Stomach (tissue), 9 donors: ENCODE data around the gene LIMA1. TPM values are rescaled to one million over a fixed set of nuclear protein-coding genes. Genes with fewer than 3 reads are reported as not detected.

Experiments
- DNase-seq, 2 donors: peaks; one replicate each; pipeline versions ENCODE4 v3.0.0 to v3.0.0-alpha.2; 2013 to 2019
- H3K27ac ChIP-seq, 5 donors: fragments of 200-600 bp in 4 of 5; sonication (generic) in 4 of 5; one replicate each; pipeline ENCODE4 v1.5.1; 2013 to 2019; ENCODE audit warnings: mild to moderate bottlenecking in 1 of 5, moderate library complexity in 1 of 5
- H3K27me3 ChIP-seq, 3 donors: fragments of 200-600 bp; sonication (generic); one replicate each; pipeline ENCODE4 v1.5.1; 2017 to 2019; ENCODE audit warnings: mixed run types in 1 of 3
- H3K36me3 ChIP-seq, 4 donors: fragments of 200-600 bp; sonication (generic); 1 replicate in 3 of 4; 2 replicates in 1 of 4; pipeline ENCODE4 v1.5.1; 2016 to 2019
- H3K4me1 ChIP-seq, 4 donors: fragments of 200-600 bp; sonication (generic); one replicate each; pipeline ENCODE4 v1.5.1; 2016 to 2019
- H3K4me3 ChIP-seq, 4 donors: fragments of 200-600 bp; sonication (generic) in 3 of 4; one replicate each; pipeline ENCODE4 v1.5.1; 2016 to 2019; ENCODE audit warnings: mild to moderate bottlenecking in 1 of 4
- H3K9me3 ChIP-seq, 4 donors: fragments of 200-600 bp; sonication (generic); one replicate each; pipeline ENCODE4 v1.5.1; 2016 to 2019
- EP300 ChIP-seq: sonication (generic); formaldehyde crosslinking; IDR thresholded peaks from one replicate; pipeline ENCODE4 v1.6.1; 2017; ENCODE audit warnings: antibody characterized with exemption
- POLR2A ChIP-seq, 4 donors: fragments of 450-650 bp; IDR thresholded peaks; one replicate each; pipeline ENCODE4 v1.6.1; 2016; ENCODE audit warnings: antibody characterized with exemption in 4 of 4, control low read depth in 2 of 4, mild to moderate bottlenecking in 1 of 4, moderate library complexity in 1 of 4
- POLR2AphosphoS5 ChIP-seq, 3 donors: sonication (generic); formaldehyde crosslinking; IDR thresholded peaks; one replicate each; pipeline ENCODE4 v1.6.1; 2016; ENCODE audit warnings: antibody characterized with exemption in 3 of 3
- WGBS, 5 donors: extraction: QIAGEN DNeasy Blood & Tissue Kit in 3 of 5; methylation state at CpG; one replicate each; pipeline versions ENCODE4 v1.1.5 to v1.1.7; 2013 to 2018; 5-methylcytosine and 5-hydroxymethylcytosine counted together
- intact Hi-C: fragments of 100-400 bp; cut with DNase I; formaldehyde crosslinking; loops from one replicate; pipeline ENCODE4 v1.15.1; 2023; ENCODE audit warnings: low total_unique reads
- polyA plus RNA-seq, 3 donors: library from polyadenylated mRNA; stranded (reverse); fragments of 200-250 nt; gene quantifications; one replicate each; pipeline ENCODE4 v1.2.3, GENCODE V29; 2013
- total RNA-seq, 5 donors: library from RNA; depleted of rRNA; stranded (reverse); fragments of >200 nt; gene quantifications; one replicate each; pipeline versions ENCODE4 v1.1.0 to v1.2.3, GENCODE V29; 2014 to 2016
- TF ChIP-seq, protein P1 (sequence below), 7 experiments: fragments of 450-650 bp in 4 of 7; fragments of 200-600 bp in 3 of 7; sonication (generic) in 3 of 7; IDR thresholded peaks; one replicate each; pipeline ENCODE4 v1.5.1; 2016 to 2019; ENCODE audit warnings: antibody characterized with exemption in 7 of 7, control low read depth in 2 of 7, mild to moderate bottlenecking in 1 of 7
- donor health status: healthy with polysubstance abuse.
- donor health status: Bipolar disorder and iron deficiency.
- donor health status: healthy.

LIMA1 gene
- total and polyA plus RNA-seq, 8 donors, result 28.7 to 143 (median 83.2) TPM

DNA sequence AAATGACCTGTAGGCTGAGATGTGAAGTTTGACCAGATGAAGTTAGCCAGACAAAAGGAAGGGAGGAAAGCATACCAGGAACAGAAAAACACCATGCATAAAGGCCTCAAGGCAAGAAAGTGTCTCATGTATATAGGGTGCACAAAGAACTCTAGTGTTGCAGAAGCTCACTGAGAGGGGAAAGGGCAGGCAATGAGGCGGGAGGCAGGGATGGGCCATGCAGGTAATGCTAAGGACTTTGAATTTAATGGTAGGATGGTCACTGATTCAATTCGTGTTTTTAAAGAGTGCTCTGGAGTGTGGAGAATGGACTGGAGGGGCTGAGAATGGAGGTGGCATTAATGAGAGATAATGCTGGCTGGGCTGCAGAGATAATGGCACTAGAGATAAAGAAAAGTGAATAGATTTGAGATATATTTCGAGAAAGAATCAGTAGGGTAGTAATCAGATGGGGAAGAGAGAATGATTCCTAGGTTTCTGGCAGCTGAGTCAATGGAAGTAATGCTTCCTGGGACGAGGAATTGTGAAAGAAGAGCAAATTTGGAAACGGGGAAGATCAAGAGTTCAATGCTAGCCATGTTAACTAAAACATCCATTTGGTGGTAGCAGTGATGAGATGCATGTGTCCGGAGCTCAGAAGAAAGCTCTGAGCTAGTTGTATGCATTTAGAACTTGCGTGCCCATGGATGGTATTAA lies 43.1 kb downstream of the LIMA1 start:
- no peak overlapping the region for H3K4me3 ChIP-seq
- H3K9me3 ChIP-seq, result no peaks in the 10 kb centered on the region
- peaks cover 32 to 52% (median 39%) of the 10 kb centered on the region in 4 donors for H3K4me1 ChIP-seq
- peaks cover 0 to 28% (median 16%) of the 10 kb centered on the region in 4 donors for H3K36me3 ChIP-seq
- no peaks in the 10 kb centered on the region for H3K27me3 ChIP-seq
- WGBS, 5 donors, result 71 to 80% (median 76%) methylated on average over 7 of the region's 7 CpGs
- H3K27ac ChIP-seq, result peak overlapping the region; percentile 73 to 87 (median 84)
- intact Hi-C loops, result no loop called here
- TF ChIP-seq, protein P1, sequence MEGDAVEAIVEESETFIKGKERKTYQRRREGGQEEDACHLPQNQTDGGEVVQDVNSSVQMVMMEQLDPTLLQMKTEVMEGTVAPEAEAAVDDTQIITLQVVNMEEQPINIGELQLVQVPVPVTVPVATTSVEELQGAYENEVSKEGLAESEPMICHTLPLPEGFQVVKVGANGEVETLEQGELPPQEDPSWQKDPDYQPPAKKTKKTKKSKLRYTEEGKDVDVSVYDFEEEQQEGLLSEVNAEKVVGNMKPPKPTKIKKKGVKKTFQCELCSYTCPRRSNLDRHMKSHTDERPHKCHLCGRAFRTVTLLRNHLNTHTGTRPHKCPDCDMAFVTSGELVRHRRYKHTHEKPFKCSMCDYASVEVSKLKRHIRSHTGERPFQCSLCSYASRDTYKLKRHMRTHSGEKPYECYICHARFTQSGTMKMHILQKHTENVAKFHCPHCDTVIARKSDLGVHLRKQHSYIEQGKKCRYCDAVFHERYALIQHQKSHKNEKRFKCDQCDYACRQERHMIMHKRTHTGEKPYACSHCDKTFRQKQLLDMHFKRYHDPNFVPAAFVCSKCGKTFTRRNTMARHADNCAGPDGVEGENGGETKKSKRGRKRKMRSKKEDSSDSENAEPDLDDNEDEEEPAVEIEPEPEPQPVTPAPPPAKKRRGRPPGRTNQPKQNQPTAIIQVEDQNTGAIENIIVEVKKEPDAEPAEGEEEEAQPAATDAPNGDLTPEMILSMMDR (IDR thresholded peaks at IDR 0.05), result no peak
- TF ChIP-seq EP300 (no peak), POLR2A (IDR thresholded peaks at IDR 0.05) (no peak), POLR2AphosphoS5 (IDR thresholded peaks at IDR 0.05) (no peak)
- no peak for DNase-seq

DNA sequence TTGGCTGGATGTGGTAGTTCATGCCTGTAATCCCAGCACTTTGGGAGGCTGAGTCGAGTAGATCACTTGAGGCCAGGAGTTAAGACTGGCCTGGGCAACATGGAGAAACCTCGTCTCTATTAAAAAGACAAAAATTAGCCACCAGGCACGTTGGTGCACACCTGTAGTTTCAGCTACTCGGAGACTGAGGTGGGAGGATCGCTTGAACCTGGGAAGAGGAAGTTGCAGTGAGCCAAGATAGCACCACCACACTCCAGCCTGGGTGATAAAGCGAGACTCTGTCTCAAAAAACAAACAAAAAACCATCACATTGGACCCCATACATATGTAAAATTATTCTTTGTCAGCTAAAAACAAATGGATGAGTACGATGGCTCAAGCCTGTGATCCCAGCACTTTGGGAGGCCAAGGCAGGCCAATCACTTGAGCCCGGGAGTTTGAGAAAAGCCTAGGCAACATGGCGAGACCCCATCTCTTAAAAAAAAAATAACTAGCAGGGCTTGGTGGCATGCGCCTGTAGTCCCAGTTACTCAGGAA lies 43.9 kb downstream of the LIMA1 start:
- Histone ChIP-seq H3K27ac (peak overlapping the region in 4 of 5 donors; percentile 9 to 87 (median 84)), H3K9me3 (no peaks in the 10 kb centered on the region), H3K36me3 (peaks cover 0 to 22% (median 10%) of the 10 kb centered on the region in 4 donors), H3K27me3 (no peaks in the 10 kb centered on the region), H3K4me1 (peaks cover 32 to 56% (median 41%) of the 10 kb centered on the region in 4 donors), H3K4me3 (no peak overlapping the region)
- 77 to 89% (median 88%) methylated on average over 10 of the region's 10 CpGs for WGBS, 5 donors
- intact Hi-C loops, result no loop called here
- TF ChIP-seq, protein P1 (IDR thresholded peaks at IDR 0.05), result no peak
- TF ChIP-seq POLR2A (IDR thresholded peaks at IDR 0.05), result no peak
- TF ChIP-seq POLR2AphosphoS5 (IDR thresholded peaks at IDR 0.05), result no peak
- no peak for TF ChIP-seq EP300
- DNase-seq, result no peak

DNA sequence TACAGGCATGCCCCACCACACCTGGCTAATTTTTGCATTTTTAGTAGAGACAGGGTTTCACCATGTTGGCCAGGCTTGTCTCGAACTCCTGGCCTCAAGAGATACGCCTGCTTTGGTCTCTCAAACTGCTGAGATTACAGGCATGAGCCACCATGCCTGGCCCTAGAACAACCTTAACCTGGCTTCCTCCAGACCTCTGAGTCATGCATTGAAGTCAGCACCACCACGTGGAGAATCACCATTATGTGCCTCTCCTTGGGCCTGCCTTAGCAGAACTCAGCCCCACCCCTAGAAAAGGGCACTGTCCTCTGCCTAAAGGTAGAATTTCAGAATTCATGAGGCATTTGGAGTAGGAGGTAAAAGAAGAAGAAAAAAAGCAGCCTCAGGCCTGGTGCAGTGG lies 49.0 kb downstream of the LIMA1 start:
- peak overlapping the region in 1 of 5 donors; percentile 6 for H3K27ac ChIP-seq
- intact Hi-C loops, result no loop called here
- peaks cover 0 to 36% (median 24%) of the 10 kb centered on the region in 4 donors for H3K36me3 ChIP-seq
- H3K4me1 ChIP-seq, result peaks cover 0 to 17% (median 10%) of the 10 kb centered on the region in 4 donors
- H3K27me3 ChIP-seq, result no peaks in the 10 kb centered on the region
- DNase-seq, result peak in 1 of 2 donors; percentile 32
- H3K9me3 ChIP-seq, result no peaks in the 10 kb centered on the region
- WGBS, 5 donors, result 59 to 74% (median 68%) methylated on average over 3 of the region's 3 CpGs
- H3K4me3 ChIP-seq, result no peak overlapping the region
- TF ChIP-seq POLR2AphosphoS5 (IDR thresholded peaks at IDR 0.05) (peak in 1 of 3 donors; percentile 45), EP300 (no peak), POLR2A (IDR thresholded peaks at IDR 0.05) (no peak)
- TF ChIP-seq, protein P1 (IDR thresholded peaks at IDR 0.05), result no peak

DNA sequence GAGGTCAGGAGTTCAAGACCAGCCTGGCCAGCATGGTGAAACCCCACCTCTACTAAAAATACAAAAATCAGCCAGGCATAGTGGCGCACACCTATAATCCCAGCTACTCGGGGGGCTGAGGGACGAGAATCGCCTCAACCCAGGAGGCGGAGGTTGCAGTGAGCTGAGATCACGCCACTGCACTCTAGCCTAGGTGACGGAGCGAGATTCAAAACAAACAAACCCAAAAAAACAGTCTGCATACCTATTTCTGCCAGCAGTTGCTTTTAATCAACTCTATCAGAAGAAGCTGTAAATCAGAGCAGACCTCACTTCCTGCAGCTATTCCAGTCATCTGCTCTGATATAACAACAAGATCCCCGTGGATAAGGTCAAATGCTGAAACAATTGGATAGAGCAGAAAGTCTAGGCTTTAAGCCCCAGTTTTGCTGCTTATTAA lies 50.5 kb downstream of the LIMA1 start:
- TF ChIP-seq EP300 (no peak), POLR2AphosphoS5 (IDR thresholded peaks at IDR 0.05) (no peak)
- Histone ChIP-seq H3K9me3 (no peaks in the 10 kb centered on the region), H3K27me3 (no peaks in the 10 kb centered on the region), H3K36me3 (peaks cover 4 to 52% (median 30%) of the 10 kb centered on the region in 4 donors), H3K4me3 (no peak overlapping the region), H3K27ac (no peak overlapping the region), H3K4me1 (peaks cover 0 to 14% (median 9%) of the 10 kb centered on the region in 4 donors)
- 74 to 86% (median 82%) methylated on average over 9 of the region's 9 CpGs for WGBS, 5 donors
- intact Hi-C loops, result no loop called here
- no peak for DNase-seq

DNA sequence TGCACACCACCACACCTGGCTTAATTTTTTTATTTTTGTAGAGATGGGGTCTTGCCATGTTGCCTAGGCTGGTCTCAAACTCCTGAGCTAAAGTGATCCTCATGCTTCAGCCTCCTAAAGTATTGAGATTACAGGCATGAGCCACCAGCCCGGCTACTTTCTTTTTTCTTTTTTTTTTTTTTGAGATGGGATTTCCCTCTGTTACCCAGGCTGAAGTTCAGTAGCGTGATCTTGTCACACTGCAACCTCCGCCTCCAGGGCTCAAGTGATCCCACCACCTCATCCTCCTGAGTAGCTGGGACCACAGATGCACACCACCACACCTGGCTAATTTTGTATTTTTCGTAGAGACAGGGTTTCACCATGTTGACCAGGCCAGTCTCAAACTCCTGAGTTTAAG lies 51.1 kb downstream of the LIMA1 start:
- peaks cover 4 to 56% (median 32%) of the 10 kb centered on the region in 4 donors for H3K36me3 ChIP-seq
- 92 to 98% (median 94%) methylated on average over 4 of the region's 4 CpGs for WGBS, 5 donors
- H3K4me3 ChIP-seq, result no peak overlapping the region
- no peaks in the 10 kb centered on the region for H3K27me3 ChIP-seq
- H3K4me1 ChIP-seq, result peaks cover 0 to 14% (median 8%) of the 10 kb centered on the region in 4 donors
- no peaks in the 10 kb centered on the region for H3K9me3 ChIP-seq
- intact Hi-C loops, result no loop called here
- DNase-seq, result no peak
- TF ChIP-seq POLR2A (IDR thresholded peaks at IDR 0.05), result no peak
- TF ChIP-seq, protein P1 (IDR thresholded peaks at IDR 0.05), result no peak
- no peak for TF ChIP-seq POLR2AphosphoS5 (IDR thresholded peaks at IDR 0.05)
- no peak for TF ChIP-seq EP300
- H3K27ac ChIP-seq, result no peak overlapping the region
